ENCODE results near the gene CDC42EP5. TPM values are rescaled to one million over a fixed set of nuclear protein-coding genes. Genes with fewer than 3 reads are reported as not detected.

CDC42EP5 gene
- total RNA-seq, 1 donor from 2014 or later = 6.7 TPM

DNA sequence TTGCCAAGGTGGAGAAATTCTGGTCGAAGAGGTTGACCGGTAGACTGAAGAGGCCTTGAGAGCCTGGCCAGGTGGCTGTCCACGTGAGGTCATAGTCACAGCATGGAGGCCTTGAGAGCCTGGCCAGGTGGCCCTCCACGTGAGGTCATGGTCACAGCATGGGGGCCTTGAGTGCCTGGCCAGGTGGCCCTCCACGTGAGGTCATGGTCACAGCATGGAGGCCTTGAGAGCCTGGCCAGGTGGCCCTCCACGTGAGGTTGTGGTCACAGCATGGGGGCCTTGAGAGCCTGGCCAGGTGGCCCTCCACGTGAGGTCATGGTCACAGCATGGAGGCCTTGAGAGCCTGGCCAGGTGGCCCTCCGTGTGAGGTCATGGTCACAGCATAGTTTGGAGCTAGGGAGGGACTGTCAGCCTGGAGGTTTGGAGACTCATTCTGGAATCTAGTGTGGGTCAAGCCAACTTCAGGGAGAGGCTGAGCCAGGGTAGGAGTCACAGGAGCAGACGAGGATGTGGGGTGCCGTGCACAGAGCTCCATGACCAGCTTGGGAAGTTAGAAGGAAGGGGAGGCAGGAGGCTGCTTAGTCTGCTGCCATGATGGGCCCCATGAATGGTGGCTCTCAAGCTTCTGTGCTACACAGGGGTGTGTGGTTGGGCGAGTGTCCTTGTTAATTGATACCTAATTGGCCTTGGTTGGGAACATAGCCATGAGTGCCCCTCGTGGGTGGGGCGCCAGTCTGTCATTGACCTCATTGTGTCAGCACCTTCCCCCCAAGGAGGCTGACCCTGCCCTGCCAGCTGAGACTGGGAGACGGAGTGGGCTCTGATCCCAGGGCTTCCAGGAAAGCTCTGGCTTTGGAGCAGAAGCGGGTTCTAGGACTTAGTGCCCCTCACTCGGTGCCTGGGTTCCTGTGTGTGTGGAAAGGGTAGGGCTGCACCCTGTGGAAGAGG lies 13.5 kb downstream of the CDC42EP5 start:
- Mint-ChIP-seq H3K27ac (ENCODE audit: unreplicated experiment) (no peak overlapping the region), H3K9me3 (no peaks in the 10 kb centered on the region), H3K27me3 (ENCODE audit: low read depth) (peaks cover 11% of the 10 kb centered on the region), H3K36me3 (ENCODE audit: low read depth) (peaks cover 8% of the 10 kb centered on the region), H3K4me3 (peak overlapping the region; percentile 82), H3K4me1 (peaks cover 10% of the 10 kb centered on the region)
- TF ChIP-seq, protein P1, sequence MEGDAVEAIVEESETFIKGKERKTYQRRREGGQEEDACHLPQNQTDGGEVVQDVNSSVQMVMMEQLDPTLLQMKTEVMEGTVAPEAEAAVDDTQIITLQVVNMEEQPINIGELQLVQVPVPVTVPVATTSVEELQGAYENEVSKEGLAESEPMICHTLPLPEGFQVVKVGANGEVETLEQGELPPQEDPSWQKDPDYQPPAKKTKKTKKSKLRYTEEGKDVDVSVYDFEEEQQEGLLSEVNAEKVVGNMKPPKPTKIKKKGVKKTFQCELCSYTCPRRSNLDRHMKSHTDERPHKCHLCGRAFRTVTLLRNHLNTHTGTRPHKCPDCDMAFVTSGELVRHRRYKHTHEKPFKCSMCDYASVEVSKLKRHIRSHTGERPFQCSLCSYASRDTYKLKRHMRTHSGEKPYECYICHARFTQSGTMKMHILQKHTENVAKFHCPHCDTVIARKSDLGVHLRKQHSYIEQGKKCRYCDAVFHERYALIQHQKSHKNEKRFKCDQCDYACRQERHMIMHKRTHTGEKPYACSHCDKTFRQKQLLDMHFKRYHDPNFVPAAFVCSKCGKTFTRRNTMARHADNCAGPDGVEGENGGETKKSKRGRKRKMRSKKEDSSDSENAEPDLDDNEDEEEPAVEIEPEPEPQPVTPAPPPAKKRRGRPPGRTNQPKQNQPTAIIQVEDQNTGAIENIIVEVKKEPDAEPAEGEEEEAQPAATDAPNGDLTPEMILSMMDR (conservative IDR thresholded peaks at IDR 0.05) = no peak
- no peak for DNase-seq (ENCODE audit: low read depth, low spot score)

DNA sequence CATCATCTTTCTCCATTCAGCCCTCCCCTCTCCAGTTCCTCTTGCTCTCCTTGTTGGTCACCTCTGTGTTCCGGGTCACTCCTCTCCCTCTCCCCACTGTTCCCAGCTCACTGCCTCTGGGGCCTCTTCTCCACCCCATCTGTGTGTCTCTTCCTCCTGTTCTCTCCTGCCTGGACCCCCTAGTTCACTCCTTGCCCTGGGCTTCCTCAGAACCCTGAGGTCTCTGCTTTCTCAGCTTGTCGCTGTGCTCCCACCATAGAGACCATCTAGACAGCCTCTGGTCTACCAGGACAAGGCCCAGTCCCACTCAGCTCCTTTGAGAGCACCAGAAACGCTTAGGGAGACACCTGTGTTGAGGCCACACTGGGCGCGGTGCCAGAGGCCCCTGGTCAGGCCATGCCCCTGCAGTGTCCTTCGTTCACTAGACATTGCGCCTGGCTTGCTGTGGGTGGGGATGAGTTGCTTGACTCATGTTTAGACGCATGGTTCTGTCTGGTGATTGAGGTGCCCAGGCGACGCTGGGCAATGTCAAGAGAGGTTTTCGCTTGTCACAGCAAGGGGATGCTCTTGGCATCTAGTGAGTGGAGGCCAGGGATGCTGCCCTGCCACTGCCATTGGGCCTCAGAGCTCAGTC lies 14.3 kb downstream of the CDC42EP5 start:
- Mint-ChIP-seq H3K4me3 (peak overlapping the region; percentile 80), H3K36me3 (ENCODE audit: low read depth) (peaks cover 9% of the 10 kb centered on the region), H3K4me1 (peaks cover 3% of the 10 kb centered on the region), H3K9me3 (no peaks in the 10 kb centered on the region), H3K27me3 (ENCODE audit: low read depth) (peaks cover 5% of the 10 kb centered on the region), H3K27ac (ENCODE audit: unreplicated experiment) (no peak overlapping the region)
- DNase-seq (ENCODE audit: low read depth, low spot score) = no peak
- TF ChIP-seq, protein P1 (conservative IDR thresholded peaks at IDR 0.05) = no peak

DNA sequence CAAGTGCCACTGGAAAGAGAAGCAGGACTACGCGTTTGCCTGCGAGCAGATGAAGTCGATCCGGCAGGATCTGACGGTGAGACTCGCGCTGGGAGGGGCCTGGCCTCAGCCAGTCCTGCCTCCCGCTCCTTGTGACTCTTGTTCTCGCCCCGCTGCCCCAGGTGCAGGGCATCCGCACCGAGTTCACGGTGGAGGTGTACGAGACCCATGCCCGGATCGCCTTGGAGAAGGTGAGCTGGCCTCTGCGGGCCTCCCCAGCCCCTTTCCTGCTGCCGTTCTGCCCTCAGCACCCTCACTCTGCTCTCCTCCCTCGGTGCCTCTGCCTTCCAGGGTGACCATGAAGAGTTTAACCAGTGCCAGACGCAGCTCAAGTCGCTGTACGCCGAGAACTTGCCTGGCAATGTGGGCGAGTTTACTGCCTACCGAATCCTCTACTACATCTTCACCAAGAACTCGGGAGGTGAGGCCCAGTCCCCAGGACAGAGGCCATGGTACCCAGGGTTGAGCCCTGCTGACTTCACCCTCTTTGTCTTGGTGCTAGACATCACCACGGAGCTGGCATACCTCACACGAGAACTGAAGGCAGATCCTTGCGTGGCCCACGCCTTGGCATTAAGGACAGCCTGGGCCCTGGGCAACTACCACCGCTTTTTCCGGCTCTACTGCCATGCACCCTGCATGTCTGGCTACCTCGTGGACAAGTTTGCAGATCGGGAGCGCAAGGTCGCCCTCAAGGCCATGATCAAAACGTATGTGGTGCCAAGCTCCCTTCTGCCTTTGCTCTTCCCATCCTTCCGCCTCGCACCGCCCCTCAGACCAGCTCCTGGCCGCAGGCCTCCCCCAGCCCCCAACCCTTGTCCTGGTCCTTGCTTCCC lies 15.1 kb downstream of the CDC42EP5 start:
- H3K36me3 Mint-ChIP-seq (ENCODE audit: low read depth) = peaks cover 11% of the 10 kb centered on the region
- no peaks in the 10 kb centered on the region for H3K9me3 Mint-ChIP-seq
- TF ChIP-seq, protein P1 (conservative IDR thresholded peaks at IDR 0.05) = no peak
- H3K4me3 Mint-ChIP-seq = peak overlapping the region; percentile 80
- no peaks in the 10 kb centered on the region for H3K4me1 Mint-ChIP-seq
- peaks cover 2% of the 10 kb centered on the region for H3K27me3 Mint-ChIP-seq (ENCODE audit: low read depth)
- DNase-seq (ENCODE audit: low read depth, low spot score) = no peak
- H3K27ac Mint-ChIP-seq (ENCODE audit: unreplicated experiment) = no peak overlapping the region

DNA sequence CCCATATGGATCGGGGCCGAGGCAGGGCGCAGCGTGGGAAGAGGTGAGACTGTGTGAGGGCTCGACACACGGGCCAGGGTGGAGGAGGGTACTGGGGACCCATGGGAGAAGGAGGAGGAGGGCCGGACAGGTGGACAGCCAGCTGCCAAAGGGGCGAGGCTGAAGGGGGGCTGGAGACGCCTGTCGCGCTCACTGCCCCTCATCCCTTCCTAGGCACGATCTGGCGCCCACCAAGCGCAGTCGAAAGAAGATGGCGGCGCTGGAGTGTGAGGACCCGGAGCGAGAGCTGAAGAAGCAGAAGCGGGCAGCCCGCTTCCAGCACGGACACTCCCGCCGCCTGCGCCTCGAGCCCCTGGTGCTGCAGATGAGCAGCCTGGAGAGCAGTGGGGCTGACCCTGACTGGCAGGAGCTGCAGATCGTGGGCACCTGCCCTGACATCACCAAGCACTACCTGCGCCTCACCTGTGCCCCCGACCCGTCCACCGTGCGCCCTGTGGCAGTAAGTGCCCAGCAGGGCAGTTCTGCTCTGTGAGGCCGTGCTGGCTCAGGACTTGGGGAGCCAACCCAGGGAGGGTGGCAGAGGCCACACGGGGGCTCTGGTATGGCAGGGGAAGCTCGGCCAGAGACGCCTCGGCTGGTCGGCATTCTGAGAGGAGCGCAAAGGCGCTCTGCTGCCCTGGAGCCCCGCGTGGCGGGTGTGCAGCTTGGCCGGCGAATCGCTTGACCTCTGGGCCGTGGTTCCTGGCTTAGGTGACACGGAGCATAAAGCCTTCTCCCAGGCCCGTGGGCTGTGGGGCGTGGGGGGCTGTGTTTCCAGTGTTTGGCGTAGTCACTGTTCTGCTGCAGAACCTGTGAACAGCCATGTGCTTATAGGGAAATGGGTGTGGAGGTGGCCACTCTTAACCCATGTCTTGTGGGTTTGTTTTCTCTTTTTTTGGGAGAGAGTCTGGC lies 16.4 kb downstream of the CDC42EP5 start:
- Mint-ChIP-seq H3K4me1 (no peaks in the 10 kb centered on the region), H3K4me3 (no peak overlapping the region), H3K27me3 (ENCODE audit: low read depth) (peaks cover 2% of the 10 kb centered on the region), H3K36me3 (ENCODE audit: low read depth) (peaks cover 12% of the 10 kb centered on the region), H3K9me3 (no peaks in the 10 kb centered on the region), H3K27ac (ENCODE audit: unreplicated experiment) (no peak overlapping the region)
- TF ChIP-seq, protein P1 (conservative IDR thresholded peaks at IDR 0.05) = no peak
- no peak for DNase-seq (ENCODE audit: low read depth, low spot score)
